ENCODE data around the gene TMEM229B.

Gene TMEM229B

DNA sequence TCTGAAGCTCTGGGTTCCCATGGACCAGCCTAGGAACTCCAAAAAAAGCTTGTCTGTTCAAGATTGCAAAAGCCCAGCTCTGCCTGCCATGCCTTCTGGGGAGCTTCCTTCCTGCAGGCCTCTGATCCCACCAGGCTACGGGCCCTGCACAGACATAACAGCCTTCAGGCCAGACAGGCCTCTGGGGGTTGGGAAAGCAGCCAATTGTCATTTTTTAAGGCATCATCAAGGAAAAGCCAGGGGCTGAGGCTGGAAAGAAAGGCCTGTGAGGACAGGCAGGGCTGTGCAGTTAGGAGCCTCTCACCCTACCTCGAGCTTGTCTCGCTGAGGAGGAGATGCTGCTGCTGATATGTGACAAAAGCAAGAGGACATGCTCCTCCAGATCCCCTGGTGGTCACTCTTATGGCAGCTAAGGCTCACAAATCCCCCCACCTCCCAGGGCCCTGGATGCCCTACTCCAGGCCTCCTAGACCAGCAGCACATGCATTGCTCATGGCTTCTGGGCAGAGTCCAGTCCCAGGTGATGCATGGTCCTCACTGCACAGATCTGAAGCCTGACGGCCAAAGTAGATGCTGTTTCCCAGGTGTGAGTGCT lies 2.9 kb downstream of the TMEM229B start:
- DNase-seq (ENCODE audit: low read depth), result no peak

DNA sequence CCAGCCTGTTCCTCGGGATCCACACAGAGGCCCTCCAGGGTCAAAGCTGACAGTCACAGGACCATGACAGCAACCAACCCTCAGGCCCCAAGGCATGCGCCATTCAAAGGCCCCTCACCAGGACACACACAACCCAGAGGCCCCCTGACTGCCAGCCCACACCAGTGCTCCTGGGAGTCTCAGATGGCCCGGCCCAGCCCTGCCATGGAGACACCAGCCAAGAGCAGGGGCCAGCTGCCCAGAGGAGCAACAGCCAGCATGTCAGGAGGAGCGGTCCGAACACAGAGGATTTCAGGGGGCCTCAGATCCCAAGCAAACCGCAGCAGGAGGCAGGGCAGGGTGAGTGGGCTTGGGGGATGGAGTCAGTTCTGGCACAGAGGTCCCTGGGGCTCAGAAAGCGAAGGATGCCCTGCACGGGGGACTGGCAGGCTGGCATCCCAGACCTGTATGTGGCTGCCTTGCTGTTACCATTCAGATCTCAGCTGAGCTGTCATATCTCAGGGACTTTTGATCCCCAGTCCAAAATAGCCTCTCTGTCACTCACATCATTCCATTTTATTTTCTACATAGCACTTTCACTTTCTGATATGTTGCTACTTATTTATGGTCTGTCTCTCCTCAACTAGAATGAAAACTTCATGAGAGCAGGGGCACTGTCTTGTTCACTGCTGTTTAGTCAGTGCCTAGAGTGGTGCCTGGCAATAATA lies 4.8 kb downstream of the TMEM229B start:
- no peak for DNase-seq (ENCODE audit: low read depth)

DNA sequence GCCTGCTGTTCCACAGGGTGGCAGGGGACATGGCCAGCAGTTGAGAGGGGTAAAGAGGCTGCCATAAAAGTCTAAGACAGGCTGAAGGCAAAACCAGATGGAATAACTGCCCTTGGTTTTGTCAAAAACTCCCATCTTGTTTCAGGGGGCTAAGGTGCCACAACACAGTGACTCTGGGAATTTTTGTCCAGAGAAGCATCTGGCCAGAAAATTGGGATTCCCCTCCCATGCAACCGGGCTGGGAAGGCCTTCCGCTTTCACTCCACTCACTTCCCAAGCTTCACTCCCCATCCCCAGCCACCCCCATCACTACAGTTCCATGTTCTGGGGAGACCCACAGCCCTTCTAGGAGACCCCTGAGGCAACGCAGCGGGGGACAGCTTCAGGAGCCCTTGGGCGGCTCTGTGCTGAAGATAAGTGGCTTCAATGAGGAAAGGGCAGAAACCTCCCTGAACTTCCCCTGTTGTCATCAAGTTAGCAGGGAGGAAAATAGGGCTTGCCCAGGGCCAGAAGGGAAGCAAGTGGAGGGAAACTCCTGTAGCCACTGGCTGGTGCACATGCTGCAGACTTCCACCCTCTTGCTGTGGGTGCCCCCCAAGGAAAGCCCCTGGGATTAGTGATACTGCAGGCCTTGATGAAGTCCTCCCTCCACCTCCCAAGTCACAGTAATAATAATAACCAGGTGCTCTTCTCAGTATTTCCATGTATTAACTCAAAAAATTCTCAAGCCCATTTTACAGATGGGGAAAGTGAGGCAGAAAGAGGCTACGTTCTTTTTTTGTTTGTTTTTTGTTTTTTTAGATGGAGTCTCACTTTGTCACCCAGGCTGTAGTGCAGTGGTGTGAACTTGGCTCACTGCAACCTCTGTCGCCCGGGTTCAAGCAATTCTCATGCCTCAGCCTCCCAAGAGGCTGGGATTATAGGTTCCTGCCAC lies 6.0 kb downstream of the TMEM229B start:
- DNase-seq (ENCODE audit: low read depth), result no peak

DNA sequence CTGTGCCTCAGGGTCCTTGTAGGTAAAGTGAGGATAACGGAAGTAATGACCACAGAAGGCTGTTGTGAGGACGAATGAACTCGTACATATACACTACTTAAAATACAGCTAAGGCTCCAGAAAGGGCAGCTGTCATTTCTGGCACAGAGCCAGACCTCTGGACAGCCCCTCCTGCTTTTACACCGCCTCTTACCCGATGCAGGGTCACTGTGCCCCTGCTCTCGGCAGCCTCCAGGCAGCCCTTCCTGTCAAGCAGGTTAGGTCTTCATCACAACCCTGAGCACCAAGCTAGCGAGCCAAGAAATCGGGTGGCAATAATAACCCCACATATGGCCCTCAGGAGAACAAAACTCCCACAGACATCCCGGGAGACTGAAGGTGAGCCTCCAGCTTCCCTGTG lies 8.5 kb downstream of the TMEM229B start:
- no peak for DNase-seq (ENCODE audit: low read depth)

DNA sequence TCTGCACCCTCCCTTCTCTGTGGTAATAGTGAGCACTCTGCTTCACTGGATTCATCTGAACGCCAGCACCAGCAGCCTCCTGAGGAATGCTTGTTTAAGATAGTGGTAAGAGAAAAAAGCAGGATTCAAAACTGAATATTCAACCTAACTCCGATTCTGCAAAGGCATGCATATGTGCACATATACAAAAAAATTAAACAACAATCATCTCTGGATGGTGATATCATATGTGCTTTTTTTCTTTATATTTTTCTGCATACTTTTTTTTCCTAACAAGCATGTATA lies 9.8 kb downstream of the TMEM229B start:
- no peak for DNase-seq (ENCODE audit: low read depth)

DNA sequence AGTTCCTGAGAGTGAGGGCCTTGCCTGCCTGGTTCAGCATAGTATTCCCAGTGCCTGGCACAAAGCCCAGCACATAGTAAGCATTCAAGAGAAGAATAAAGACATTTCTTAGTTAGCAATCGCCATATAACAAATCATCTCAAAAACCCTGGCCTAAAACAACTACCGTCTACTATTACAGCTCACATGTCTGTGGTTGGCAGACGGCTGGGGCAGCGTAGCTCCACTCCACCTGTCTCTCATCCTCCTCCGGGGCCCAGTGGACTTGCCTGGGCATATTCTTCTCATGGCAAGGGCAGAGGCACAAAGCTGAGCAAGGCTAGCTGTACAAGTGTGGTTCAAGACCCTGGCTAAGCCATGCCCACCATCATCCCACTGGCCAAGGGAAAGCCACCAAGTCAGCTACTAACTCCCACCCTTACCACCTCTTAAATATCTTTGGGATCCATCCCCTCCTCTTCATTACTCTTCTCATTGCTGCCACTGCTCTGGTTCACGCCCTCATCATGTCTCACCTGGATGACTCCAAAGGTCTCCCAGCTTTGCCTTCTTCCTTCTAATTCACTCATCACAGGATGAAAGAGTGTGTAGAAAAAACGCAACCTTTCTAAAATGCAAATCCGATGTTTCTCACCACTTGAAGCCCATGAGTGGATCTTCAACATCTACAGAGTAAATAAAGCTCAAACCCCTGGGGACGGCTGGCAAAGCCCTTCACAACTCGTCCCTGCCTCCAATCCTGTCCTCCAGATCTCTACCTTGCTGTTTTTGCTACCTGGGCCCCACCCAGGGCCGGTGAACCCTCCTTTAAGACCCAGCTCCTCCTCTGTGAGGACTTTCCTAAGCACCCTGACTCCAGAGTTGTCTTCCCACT lies 10.4 kb downstream of the TMEM229B start:
- no peak for DNase-seq (ENCODE audit: low read depth)

DNA sequence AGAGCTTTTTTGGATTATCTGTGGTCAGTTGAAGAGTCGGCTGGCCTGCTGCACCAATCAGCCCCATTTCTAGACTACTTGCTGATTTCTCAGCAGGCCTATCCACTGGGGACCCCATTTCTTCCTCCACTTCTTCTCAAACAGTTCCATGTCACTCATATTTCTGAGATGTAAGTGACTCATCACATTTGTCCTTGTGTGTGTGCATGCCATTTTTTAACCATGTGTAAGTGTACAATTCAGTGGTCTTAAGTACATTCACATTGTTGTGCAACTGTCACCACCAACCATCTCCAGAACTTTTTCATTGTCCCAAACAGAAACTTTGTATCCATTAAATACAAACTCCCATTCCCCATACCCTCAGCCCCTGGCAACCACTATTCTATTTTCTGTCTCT lies 14.2 kb downstream of the TMEM229B start:
- DNase-seq (ENCODE audit: low read depth), result no peak

DNA sequence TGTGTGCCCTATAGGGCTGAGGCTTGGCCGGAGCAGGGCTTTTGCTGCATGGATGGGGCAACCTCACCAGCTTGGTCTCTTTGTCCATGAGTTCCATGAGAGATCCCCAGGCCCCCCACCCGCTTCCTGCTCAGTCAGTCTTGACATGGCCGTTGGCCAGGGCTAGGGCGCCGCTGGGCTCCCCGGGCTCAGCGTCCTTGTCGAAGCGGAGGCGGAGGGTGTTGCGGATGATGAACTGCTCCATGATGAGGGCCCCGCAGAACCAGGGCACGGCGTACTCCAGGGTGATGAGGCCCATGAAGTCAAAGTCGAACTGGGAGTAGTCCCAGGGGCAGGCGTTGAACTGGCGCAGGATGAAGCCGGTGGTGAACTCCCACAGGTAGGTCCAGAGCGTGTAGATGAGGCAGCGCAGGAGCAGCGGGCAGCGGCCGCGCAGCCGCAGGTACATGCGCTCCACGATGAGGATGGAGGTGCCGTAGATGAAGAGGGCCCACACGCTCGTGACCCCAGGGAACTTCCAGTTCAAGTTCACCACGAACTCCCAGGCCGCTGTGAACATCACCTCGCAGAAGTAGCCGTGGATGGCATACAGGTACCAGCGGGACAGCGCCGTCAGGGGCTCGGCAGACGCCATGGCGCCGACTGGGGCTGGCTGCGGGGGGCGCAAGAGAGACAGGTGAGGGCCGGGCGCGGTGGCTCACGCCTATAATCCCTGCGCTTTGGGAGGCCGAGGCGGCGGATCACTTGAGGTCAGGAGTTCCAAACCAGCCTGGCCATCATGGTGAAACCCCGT lies 15.0 kb downstream of the TMEM229B start:
- no peak for DNase-seq (ENCODE audit: low read depth)

DNA sequence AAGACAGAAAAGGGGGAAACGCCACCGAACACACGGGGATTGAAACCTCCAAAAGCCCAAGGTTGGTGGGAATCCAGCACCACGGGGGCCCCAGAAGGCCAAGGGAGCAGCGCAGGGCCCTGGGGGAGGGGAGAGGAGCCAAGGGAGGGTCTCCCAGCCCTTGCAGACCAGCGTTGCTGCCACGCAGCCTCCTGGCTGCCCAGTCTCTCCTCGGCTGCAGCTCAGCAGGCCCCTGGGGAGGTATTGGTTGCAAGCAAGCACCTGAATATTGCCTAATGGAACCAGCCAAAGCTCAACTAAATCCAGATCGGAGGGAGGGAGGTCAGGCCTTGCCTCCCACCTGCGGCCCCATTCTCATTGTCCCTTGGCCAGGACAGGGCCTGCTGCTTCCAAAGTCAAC lies 15.8 kb downstream of the TMEM229B start:
- no peak for DNase-seq (ENCODE audit: low read depth)

DNA sequence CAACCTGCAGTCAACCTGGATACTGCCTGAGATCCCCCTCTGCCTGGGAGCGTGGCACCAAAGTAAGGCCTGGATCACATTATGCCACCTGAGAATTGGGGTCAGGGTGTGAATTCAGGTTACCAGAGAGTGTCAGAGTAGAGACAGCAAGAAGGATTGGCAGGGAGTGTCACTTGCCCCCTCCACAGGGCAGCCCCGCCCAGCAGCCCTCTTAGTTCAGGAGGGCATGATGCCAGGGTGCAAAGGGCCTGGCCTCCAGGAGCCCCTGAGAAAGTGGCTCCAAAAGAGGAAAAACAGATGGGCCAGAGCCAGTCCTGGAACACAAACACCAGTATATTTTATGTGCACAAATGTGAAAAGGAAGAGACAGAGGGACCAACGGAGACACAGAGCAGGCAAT lies 18.6 kb downstream of the TMEM229B start:
- no peak for DNase-seq (ENCODE audit: low read depth)

DNA sequence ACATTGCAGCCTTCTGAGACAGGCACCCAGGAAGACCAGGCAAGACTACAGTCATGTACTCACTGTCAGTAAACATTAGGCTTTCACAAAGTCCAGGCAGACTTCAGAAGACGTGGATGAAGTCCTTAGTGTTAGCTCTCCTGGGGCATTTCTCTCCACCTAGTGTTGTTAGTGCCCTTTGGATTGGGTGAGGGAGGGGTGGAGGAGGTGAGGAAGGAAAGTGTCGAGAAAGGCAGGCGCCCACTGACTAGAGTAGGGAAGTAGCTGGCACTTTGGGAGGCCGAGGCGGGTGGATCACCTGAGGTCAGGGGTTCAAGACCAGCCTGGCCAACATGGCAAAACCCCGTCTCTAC lies 20.2 kb downstream of the TMEM229B start:
- no peak for DNase-seq (ENCODE audit: low read depth)

DNA sequence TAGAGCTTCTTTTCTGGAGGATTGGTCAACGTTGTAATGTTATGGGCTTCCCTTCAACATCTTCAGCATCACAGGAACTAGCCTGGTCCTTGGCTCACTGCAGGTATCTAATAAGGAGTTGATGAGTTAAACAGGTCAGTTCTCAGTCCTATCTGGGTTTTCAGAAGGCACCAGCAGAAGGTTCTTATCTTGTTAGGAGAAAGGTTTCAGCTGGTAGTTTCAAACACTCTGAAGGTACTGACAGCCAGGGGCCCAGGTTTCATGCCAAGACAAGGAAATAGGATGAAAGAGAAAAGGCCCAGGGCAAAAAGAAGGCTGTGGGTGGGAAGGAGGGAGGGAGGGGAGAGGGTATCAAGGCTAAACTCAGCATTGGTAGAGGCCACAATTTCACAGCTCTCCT lies 21.4 kb downstream of the TMEM229B start:
- no peak for DNase-seq (ENCODE audit: low read depth)

DNA sequence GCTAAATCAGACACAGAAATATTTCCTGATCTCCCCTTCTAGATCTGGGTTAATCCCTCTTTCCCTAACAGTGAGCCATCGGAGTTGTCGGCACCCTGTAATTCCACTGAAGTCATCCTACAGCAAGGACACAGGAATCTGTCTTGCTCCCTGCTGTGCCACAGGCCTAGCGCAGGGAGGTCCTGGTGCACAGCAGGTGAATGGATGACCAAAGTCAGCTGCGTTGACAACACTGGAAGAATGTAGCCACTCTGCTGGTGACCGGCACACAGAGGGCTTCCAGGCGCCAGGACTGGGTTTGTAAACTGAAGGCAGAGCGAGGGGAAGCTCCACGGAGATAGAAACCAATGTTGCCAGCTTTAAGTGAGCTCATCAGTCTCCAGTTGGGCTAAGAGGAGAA lies 23.6 kb downstream of the TMEM229B start:
- DNase-seq (ENCODE audit: low read depth), result no peak

DNA sequence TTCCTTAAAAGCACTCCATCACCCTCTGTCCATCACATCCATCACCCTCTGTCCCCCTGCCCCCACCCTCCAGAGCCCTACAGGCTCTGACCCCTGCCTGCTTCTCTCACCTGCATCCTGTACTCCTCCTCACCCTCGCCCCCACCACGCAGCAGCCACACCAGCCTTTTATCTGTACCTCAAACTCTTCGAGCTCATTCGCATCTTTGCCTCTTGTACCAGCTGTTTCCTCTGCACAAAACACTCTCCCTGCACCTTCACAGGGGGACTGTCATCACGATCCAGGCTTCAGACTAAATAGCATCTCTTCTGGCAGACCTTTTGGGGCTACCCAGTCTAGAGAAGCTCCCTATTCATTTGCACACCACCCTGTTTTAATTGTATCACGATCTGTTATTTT lies 24.1 kb downstream of the TMEM229B start:
- no peak for DNase-seq (ENCODE audit: low read depth)

DNA sequence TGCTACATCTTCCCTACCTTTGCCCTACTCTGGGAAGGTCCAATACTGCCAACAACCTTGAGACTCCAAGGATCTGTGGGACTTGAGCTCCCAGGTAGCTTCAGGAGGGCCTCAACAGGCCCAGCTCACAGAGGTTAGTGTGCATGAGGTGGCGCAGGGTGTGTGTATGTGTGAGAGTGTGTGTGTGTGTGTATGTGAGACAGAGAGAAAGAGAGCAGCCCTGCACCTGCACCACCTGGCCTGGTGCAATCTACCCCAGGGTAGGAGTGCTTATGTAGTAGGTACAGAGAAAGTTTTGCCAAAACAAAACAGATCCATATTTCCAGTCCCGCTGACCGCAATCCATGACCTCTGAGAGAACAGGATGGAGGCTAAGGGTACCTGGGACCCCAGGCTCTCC lies 24.6 kb downstream of the TMEM229B start:
- no peak for DNase-seq (ENCODE audit: low read depth)

DNA sequence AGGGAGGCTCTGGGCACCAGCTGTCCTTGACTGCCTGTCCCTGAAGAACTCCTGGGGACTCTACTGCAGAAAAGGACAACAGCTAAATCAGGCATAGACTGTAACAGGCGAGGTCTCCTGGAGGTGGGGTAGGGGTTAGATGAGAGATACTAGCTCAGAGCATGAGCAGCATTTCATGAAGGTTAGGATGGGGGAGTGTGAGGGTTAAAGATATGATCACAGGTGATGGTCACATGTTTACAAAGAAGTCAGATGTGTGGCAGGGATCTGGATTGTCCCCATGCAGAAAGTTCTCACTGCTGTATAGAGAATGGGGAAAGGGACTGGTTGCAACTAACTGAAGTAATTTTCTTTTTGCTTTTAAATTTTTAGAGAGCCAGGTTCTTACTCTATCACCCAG lies 26.5 kb downstream of the TMEM229B start:
- no peak for DNase-seq (ENCODE audit: low read depth)

DNA sequence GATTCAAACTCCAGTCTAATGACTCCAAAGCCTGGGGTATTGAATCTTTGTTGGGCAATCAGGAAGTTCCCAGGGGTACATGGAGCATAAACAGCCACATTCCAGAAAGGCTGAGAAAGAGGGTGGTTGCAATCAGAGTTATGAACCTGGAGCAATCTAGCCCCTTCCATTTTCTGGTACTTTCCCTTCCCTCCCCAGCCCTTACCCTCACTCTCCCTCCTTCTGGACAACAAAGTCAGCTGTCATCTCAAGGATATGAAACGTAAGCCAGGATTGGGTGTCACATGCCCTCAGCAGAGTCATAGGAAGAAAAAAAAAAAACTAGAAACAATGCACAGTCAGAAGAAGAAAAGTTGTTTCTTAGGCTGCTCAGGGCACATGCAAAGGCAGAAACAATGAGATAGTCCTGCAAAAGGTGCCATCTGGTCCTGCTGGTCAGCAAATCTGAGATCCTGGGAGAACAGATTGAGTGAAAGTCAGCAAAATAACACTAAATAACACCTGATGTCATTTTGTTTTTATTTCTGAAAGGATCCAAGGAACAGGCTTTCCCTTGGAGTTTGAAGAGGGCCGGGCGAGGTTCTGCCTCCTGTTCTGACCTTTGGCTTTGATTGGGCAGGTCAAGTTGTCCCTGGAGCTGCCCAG lies 27.1 kb downstream of the TMEM229B start:
- DNase-seq (ENCODE audit: low read depth), result no peak

DNA sequence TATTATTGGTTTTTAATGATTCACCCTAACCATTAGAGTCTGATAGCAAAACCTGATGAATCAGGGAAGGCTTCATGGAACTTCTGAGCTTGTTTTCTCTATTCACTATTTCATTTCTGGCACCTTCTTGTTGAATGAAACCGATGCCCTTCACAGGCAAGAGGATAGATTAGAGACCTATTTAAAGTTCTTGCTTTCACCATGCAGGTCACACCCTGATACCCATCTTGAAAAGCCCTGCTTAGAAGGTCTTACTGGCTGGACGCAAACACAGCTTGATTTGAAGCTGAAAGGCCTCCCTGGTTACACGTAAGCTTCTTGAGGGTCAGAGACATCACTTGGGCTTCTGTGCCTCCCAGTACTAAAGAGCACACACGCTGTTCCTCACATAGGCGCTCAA lies 29.2 kb downstream of the TMEM229B start:
- no peak for DNase-seq (ENCODE audit: low read depth)

DNA sequence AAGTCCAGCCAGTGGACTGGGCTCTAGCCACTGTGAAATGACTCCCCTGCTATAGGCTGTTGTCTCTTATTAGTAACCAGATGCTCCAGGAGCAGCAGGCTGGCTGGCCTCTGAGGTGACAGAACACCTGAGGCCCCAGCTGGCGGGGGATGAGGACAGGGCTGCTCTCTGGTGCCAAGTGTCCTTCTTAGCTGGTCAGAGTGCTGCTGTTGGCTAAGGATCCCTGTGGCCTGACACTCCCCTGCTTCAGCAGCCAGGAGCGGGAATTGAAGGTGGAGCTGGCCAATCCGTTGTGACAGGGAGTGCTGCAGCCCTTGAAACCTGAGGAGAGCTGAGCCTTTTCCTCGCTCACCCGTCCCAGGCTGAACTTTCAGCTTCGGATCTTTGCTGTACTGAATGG lies 30.7 kb downstream of the TMEM229B start:
- DNase-seq (ENCODE audit: low read depth), result no peak

DNA sequence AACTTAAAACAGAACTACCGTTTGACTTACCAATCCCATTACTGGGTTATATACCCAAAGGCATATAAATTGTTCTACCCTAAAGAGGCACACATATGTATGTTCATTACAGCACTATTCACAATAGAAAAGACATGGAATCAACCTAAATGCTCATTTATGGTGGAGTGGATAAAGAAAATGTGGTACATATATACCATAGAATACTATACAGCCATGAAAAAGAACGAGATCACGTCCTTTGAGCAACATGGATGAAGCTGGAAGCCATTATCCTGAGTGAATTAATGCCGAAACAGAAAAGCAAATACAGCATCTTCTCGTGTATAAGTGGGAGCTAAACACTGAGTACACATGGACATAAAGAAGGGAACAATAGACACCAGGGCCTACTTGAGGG lies 31.8 kb downstream of the TMEM229B start:
- no peak for DNase-seq (ENCODE audit: low read depth)
